Uterus (tissue), 4 donors: ENCODE results near the gene ARID1B. TPM values are rescaled to one million over a fixed set of nuclear protein-coding genes. Genes with fewer than 3 reads are reported as not detected.
A peak's percentile ranks its signal among the peaks of the same experiment; 100 is the strongest.

ENCODE experiments used
- DNase-seq, 2 donors: peaks; one replicate each; pipeline ENCODE4 v3.0.0-alpha.2; 2019 to 2020
- H3K27ac ChIP-seq, 2 donors: fragments of 200-600 bp; sonication (generic); 1 replicate in 1 of 2; 2 replicates in 1 of 2; pipeline ENCODE4 v1.5.1; 2016 to 2018
- H3K27me3 ChIP-seq, 2 donors: fragments of 200-600 bp; sonication (generic); one replicate each; pipeline ENCODE4 v1.5.1; 2018 to 2019; ENCODE audit warnings: control low read depth in 1 of 2
- H3K36me3 ChIP-seq, 2 donors: fragments of 200-600 bp; sonication (generic); one replicate each; pipeline ENCODE4 v1.5.1; 2019; ENCODE audit warnings: control low read depth in 1 of 2
- H3K4me1 ChIP-seq, 2 donors: fragments of 200-600 bp; sonication (generic); one replicate each; pipeline ENCODE4 v1.5.1; 2018 to 2019; ENCODE audit warnings: control low read depth in 1 of 2
- H3K4me3 ChIP-seq, 2 donors: fragments of 200-600 bp; sonication (generic); 1 replicate in 1 of 2; 2 replicates in 1 of 2; pipeline ENCODE4 v1.5.1; 2018 to 2019; ENCODE audit warnings: mild to moderate bottlenecking in 1 of 2
- H3K9me3 ChIP-seq, 2 donors: fragments of 200-600 bp; sonication (generic); one replicate each; pipeline ENCODE4 v1.5.1; 2019; ENCODE audit warnings: control low read depth in 1 of 2
- POLR2A ChIP-seq, 2 donors: fragments of 450-650 bp; IDR thresholded peaks; one replicate each; pipeline ENCODE4 v1.6.1; 2016; ENCODE audit warnings: antibody characterized with exemption in 2 of 2, mild to moderate bottlenecking in 1 of 2, moderate library complexity in 1 of 2
- intact Hi-C: fragments of 100-400 bp; cut with DNase I; formaldehyde crosslinking; loops from one replicate; pipeline ENCODE4 v1.15.1; 2023; ENCODE audit warnings: low total_unique reads
- total RNA-seq, 4 donors: library from RNA; depleted of rRNA in 3 of 4; stranded (reverse); fragments of >200 nt in 3 of 4; gene quantifications; one replicate each; pipeline versions ENCODE4 v1.1.0 to v1.2.4, GENCODE V29; 2014 to 2023
- TF ChIP-seq, protein P1 (sequence below), 4 experiments: fragments of 200-600 bp in 2 of 4; fragments of 450-650 bp in 2 of 4; sonication (generic) in 2 of 4; IDR thresholded peaks; one replicate each; pipeline ENCODE4 v1.5.1; 2016 to 2019; ENCODE audit warnings: antibody characterized with exemption in 4 of 4, mild to moderate bottlenecking in 2 of 4, moderate library complexity in 1 of 4
- donor health status: DM: yes; HTN: yes; CAD: no.

Gene ARID1B
- total RNA-seq, 4 donors from 2014 or later: 63.8 to 198 (median 125) TPM

DNA sequence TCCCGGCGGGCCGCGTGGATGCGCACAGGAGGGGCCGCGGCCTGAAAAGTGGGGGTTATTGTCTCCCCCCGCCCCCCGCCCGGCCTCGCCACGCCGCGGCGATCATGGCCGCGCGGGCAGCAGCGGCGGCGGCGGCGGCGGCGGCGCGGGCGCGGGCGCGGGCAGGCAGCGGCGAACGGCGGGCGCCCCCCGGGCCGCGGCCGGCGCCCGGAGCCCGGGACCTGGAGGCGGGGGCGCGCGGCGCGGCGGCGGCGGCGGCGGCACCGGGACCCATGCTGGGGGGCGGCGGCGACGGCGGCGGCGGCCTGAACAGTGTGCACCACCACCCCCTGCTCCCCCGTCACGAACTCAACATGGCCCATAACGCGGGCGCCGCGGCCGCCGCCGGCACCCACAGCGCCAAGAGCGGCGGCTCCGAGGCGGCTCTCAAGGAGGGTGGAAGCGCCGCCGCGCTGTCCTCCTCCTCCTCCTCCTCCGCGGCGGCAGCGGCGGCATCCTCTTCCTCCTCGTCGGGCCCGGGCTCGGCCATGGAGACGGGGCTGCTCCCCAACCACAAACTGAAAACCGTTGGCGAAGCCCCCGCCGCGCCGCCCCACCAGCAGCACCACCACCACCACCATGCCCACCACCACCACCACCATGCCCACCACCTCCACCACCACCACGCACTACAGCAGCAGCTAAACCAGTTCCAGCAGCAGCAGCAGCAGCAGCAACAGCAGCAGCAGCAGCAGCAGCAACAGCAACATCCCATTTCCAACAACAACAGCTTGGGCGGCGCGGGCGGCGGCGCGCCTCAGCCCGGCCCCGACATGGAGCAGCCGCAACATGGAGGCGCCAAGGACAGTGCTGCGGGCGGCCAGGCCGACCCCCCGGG lies 637 bp downstream of the ARID1B start:
- peak overlapping the region; percentile 53 to 95 for H3K4me3 ChIP-seq
- intact Hi-C loops: loop anchor here (2.0 to 5.0 kb wide), 2 partner anchors 91 to 243 kb away; no protein-coding TSS in a partner anchor
- no peaks in the 10 kb centered on the region for H3K9me3 ChIP-seq
- no peaks in the 10 kb centered on the region for H3K4me1 ChIP-seq
- peak overlapping the region; percentile 99 to 100 for H3K27ac ChIP-seq
- TF ChIP-seq POLR2A (IDR thresholded peaks at IDR 0.05): no peak
- TF ChIP-seq, protein P1, sequence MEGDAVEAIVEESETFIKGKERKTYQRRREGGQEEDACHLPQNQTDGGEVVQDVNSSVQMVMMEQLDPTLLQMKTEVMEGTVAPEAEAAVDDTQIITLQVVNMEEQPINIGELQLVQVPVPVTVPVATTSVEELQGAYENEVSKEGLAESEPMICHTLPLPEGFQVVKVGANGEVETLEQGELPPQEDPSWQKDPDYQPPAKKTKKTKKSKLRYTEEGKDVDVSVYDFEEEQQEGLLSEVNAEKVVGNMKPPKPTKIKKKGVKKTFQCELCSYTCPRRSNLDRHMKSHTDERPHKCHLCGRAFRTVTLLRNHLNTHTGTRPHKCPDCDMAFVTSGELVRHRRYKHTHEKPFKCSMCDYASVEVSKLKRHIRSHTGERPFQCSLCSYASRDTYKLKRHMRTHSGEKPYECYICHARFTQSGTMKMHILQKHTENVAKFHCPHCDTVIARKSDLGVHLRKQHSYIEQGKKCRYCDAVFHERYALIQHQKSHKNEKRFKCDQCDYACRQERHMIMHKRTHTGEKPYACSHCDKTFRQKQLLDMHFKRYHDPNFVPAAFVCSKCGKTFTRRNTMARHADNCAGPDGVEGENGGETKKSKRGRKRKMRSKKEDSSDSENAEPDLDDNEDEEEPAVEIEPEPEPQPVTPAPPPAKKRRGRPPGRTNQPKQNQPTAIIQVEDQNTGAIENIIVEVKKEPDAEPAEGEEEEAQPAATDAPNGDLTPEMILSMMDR (IDR thresholded peaks at IDR 0.05): no peak
- DNase-seq: peak; percentile 39 to 45
- H3K27me3 ChIP-seq: no peaks in the 10 kb centered on the region
- no peaks in the 10 kb centered on the region for H3K36me3 ChIP-seq

DNA sequence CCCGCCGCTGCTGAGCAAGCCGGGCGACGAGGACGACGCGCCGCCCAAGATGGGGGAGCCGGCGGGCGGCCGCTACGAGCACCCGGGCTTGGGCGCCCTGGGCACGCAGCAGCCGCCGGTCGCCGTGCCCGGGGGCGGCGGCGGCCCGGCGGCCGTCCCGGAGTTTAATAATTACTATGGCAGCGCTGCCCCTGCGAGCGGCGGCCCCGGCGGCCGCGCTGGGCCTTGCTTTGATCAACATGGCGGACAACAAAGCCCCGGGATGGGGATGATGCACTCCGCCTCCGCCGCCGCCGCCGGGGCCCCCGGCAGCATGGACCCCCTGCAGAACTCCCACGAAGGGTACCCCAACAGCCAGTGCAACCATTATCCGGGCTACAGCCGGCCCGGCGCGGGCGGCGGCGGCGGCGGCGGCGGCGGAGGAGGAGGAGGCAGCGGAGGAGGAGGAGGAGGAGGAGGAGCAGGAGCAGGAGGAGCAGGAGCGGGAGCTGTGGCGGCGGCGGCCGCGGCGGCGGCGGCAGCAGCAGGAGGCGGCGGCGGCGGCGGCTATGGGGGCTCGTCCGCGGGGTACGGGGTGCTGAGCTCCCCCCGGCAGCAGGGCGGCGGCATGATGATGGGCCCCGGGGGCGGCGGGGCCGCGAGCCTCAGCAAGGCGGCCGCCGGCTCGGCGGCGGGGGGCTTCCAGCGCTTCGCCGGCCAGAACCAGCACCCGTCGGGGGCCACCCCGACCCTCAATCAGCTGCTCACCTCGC lies 1.5 kb downstream of the ARID1B start:
- TF ChIP-seq, protein P1 (IDR thresholded peaks at IDR 0.05): no peak
- TF ChIP-seq POLR2A (IDR thresholded peaks at IDR 0.05): peak in 1 of 2 donors; percentile 55
- intact Hi-C loops: loop anchor here (2.0 to 5.0 kb wide), 2 partner anchors 91 to 242 kb away; no protein-coding TSS in a partner anchor
- Histone ChIP-seq H3K27me3 (no peaks in the 10 kb centered on the region), H3K4me1 (no peaks in the 10 kb centered on the region), H3K27ac (peak overlapping the region; percentile 99 to 100), H3K4me3 (peak overlapping the region; percentile 53 to 95), H3K9me3 (no peaks in the 10 kb centered on the region), H3K36me3 (no peaks in the 10 kb centered on the region)
- DNase-seq: peak; percentile 60 to 68

DNA sequence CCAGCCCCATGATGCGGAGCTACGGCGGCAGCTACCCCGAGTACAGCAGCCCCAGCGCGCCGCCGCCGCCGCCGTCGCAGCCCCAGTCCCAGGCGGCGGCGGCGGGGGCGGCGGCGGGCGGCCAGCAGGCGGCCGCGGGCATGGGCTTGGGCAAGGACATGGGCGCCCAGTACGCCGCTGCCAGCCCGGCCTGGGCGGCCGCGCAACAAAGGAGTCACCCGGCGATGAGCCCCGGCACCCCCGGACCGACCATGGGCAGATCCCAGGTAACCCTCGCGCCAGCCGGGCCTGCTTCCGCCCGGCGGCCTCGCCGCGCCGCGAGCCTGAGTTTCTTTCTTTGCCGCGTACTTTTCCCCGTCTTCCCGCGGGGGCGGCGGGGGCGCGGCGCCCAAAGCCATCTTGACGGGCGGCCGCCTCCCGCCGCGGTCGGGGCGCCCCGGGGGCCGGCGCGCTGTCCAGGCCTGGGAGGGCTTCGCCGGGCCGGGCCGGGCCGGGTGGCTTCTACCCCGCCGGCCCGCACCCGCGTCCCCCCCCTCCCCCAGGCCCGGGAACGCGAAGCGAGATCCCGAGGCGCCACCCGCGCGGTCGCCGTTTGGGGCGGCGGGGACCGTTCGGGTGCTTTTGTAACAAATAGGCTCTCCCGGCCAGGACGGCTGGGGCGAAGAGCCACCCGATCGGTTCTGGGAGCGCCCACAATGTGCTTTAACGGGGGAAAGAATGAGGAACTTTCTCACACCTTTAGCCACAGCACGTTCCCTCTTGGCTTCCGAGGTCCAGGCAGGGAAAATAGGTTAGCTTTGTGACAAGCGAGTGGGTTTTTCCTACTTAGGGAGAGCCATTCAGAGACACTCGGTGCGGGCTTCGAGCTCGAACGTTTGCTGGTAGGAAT lies 2.3 kb downstream of the ARID1B start:
- intact Hi-C loops: loop anchor here (2.0 to 5.0 kb wide), 2 partner anchors 92 to 241 kb away; no protein-coding TSS in a partner anchor
- H3K27me3 ChIP-seq: no peaks in the 10 kb centered on the region
- no peak for TF ChIP-seq POLR2A (IDR thresholded peaks at IDR 0.05)
- TF ChIP-seq, protein P1 (IDR thresholded peaks at IDR 0.05): no peak
- peaks cover 0 to 3% of the 10 kb centered on the region in 2 donors for H3K4me1 ChIP-seq
- H3K4me3 ChIP-seq: peak overlapping the region; percentile 53 to 95
- no peaks in the 10 kb centered on the region for H3K9me3 ChIP-seq
- peak; percentile 42 to 57 for DNase-seq
- peak overlapping the region; percentile 99 to 100 for H3K27ac ChIP-seq
- H3K36me3 ChIP-seq: no peaks in the 10 kb centered on the region

DNA sequence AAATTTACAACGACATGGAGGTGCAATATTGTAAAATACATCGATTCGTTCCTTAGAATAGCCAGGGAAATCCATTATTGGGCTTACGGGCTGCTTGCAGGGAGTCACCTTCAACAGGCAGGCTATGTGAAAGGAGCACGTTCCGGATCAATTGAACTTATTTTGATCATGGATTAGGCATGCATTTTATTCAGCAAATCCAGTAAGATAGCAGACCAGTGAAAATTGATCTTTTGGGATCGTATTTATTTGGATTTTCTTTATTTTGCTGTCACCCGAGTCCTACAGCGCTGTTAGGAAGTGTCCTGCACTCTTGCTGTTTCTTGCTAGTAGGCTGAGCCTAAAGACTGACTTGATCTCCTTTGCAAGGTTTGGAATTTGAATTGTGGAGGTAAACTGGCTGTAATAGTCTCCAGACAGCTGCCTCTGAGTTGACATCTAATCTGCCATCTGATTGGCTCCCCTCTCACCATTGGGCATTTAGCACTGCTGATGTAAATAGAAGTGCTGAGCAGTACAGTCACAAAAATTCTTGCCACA lies 3.0 kb downstream of the ARID1B start:
- H3K9me3 ChIP-seq: no peaks in the 10 kb centered on the region
- no peaks in the 10 kb centered on the region for H3K27me3 ChIP-seq
- no peaks in the 10 kb centered on the region for H3K36me3 ChIP-seq
- peak in 1 of 2 donors; percentile 43 for DNase-seq
- H3K4me1 ChIP-seq: peaks cover 0 to 9% of the 10 kb centered on the region in 2 donors
- TF ChIP-seq POLR2A (IDR thresholded peaks at IDR 0.05): peak; percentile 11 to 80
- TF ChIP-seq, protein P1 (IDR thresholded peaks at IDR 0.05): no peak
- peak overlapping the region; percentile 99 to 100 for H3K27ac ChIP-seq
- H3K4me3 ChIP-seq: peak overlapping the region; percentile 53 to 95
- intact Hi-C loops: no loop called here
